Gastrocnemius medialis (tissue), 4 donors: Measurements from ENCODE around the gene DNAJC8. TPM values are rescaled to one million over a fixed set of nuclear protein-coding genes. Genes with fewer than 3 reads are reported as not detected.

ENCODE experiments used
- ATAC-seq, 2 donors: fragments of 150-250 bp; one replicate each; pipeline ENCODE4 v1.9.1; 2016
- DNase-seq, 2 donors: peaks; one replicate each; pipeline ENCODE4 v3.0.0-alpha.2; 2019
- H3K27ac ChIP-seq, 4 donors: fragments of 200-600 bp; sonication (generic); 1 replicate in 1 of 4; 2 replicates in 3 of 4; pipeline ENCODE4 v1.5.1; 2016 to 2018; ENCODE audit warnings: mild to moderate bottlenecking in 2 of 4, moderate library complexity in 1 of 4
- H3K27me3 ChIP-seq, 3 donors: fragments of 200-600 bp; sonication (generic) in 2 of 3; 1 replicate in 1 of 3; 2 replicates in 2 of 3; pipeline versions ENCODE4 v1.5.1 to v1.6.0; 2016 to 2019; ENCODE audit warnings: mild to moderate bottlenecking in 1 of 3, moderate library complexity in 1 of 3
- H3K36me3 ChIP-seq, 2 donors: fragments of 200-600 bp; sonication (generic) in 1 of 2; one replicate each; pipeline ENCODE4 v1.5.1; 2017 to 2018
- H3K4me1 ChIP-seq, 2 donors: fragments of 200-600 bp; sonication (generic) in 1 of 2; one replicate each; pipeline ENCODE4 v1.5.1; 2016 to 2017; ENCODE audit warnings: mild to moderate bottlenecking in 2 of 2
- H3K4me3 ChIP-seq, 4 donors: fragments of 200-600 bp; sonication (generic) in 3 of 4; 1 replicate in 1 of 4; 2 replicates in 3 of 4; pipeline ENCODE4 v1.5.1; 2016 to 2019; ENCODE audit warnings: mild to moderate bottlenecking in 2 of 4
- H3K9me3 ChIP-seq, 3 donors: fragments of 200-600 bp; sonication (generic) in 2 of 3; 1 replicate in 1 of 3; 2 replicates in 2 of 3; pipeline ENCODE4 v1.5.1; 2016 to 2019
- POLR2A ChIP-seq, 2 donors: fragments of 450-650 bp; IDR thresholded peaks; one replicate each; pipeline ENCODE4 v1.6.1; 2017; ENCODE audit warnings: antibody characterized with exemption in 2 of 2, mild to moderate bottlenecking in 2 of 2, moderate library complexity in 2 of 2
- in situ Hi-C, 4 donors: fragments of 200-750 bp; cut with MboI; loops; one replicate each; pipeline versions ENCODE4 v1.15.0 to v1.8.0; 2017; ENCODE audit warnings: low sequenced_read_pairs in 4 of 4
- intact Hi-C: fragments of 100-400 bp; cut with DNase I; formaldehyde crosslinking; loops from one replicate; pipeline ENCODE4 v1.15.1; 2023; ENCODE audit warnings: low total_unique reads
- total RNA-seq, 4 donors: library from RNA; depleted of rRNA; stranded (reverse); fragments of >200 nt; gene quantifications; one replicate each; pipeline versions ENCODE4 v1.1.0 to v1.2.3, GENCODE V29; 2016
- TF ChIP-seq, protein P1 (sequence below), 5 experiments: fragments of 450-650 bp in 3 of 5; fragments of 200-600 bp in 2 of 5; sonication (generic) in 2 of 5; IDR thresholded peaks in 4 of 5; conservative IDR thresholded peaks in 1 of 5; 1 replicate in 4 of 5; 2 replicates in 1 of 5; pipeline ENCODE4 v1.5.1; 2016 to 2019; ENCODE audit warnings: antibody characterized with exemption in 5 of 5, mild to moderate bottlenecking in 3 of 5, moderate library complexity in 3 of 5

DNAJC8 gene
- total RNA-seq, 4 donors from 2014 or later, result 37.6 to 56.1 (median 51.2) TPM

DNA sequence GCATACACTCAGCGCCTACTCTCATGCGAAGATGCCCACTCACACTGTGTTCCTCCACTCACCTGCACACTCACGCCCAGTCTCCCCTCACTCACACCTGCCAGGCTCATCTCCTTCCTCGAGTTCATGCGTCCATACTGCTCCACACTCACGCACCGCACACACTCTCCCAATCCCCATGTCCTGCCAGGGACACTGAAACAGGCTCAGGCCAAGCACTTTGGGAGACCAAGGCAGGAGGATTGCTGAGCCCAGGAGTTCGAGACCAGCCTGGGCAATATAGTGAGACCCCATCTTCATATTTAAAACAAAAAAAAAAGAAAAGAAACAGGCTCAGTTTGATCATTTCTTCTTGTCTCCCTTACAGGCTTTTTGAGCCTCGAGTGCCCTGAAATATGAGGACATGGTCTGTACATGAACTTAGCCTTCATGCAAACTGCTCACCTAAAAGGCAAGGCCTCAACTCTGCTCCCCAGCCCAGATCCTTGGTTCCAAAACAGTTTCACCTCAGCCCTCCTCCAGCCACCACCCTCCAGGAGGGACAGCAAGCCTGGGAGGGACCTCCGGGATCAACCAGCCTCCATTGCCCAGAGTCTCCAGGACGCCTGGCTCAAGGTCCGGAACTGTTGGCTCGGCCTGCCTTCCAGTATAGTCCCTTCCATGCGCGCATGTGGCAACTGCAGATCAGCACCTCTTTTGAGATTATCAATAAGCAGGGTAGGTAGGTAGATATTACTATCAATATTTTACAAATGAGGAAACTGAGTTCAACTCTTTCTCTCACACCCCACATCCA is 53.9 kb downstream of the DNAJC8 start:
- Histone ChIP-seq H3K27me3 (no peaks in the 10 kb centered on the region), H3K36me3 (no peaks in the 10 kb centered on the region), H3K27ac (no peak overlapping the region), H3K4me3 (no peak overlapping the region), H3K4me1 (no peaks in the 10 kb centered on the region), H3K9me3 (no peaks in the 10 kb centered on the region)
- ATAC-seq (no peak), DNase-seq (no peak)
- in situ Hi-C loops (no loop called here), intact Hi-C loops (no loop called here)
- TF ChIP-seq, protein P1, sequence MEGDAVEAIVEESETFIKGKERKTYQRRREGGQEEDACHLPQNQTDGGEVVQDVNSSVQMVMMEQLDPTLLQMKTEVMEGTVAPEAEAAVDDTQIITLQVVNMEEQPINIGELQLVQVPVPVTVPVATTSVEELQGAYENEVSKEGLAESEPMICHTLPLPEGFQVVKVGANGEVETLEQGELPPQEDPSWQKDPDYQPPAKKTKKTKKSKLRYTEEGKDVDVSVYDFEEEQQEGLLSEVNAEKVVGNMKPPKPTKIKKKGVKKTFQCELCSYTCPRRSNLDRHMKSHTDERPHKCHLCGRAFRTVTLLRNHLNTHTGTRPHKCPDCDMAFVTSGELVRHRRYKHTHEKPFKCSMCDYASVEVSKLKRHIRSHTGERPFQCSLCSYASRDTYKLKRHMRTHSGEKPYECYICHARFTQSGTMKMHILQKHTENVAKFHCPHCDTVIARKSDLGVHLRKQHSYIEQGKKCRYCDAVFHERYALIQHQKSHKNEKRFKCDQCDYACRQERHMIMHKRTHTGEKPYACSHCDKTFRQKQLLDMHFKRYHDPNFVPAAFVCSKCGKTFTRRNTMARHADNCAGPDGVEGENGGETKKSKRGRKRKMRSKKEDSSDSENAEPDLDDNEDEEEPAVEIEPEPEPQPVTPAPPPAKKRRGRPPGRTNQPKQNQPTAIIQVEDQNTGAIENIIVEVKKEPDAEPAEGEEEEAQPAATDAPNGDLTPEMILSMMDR (IDR thresholded peaks at IDR 0.05 in 4 of 5, conservative IDR thresholded peaks at IDR 0.05 in 1 of 5), result no peak
- TF ChIP-seq POLR2A (IDR thresholded peaks at IDR 0.05), result no peak

DNA sequence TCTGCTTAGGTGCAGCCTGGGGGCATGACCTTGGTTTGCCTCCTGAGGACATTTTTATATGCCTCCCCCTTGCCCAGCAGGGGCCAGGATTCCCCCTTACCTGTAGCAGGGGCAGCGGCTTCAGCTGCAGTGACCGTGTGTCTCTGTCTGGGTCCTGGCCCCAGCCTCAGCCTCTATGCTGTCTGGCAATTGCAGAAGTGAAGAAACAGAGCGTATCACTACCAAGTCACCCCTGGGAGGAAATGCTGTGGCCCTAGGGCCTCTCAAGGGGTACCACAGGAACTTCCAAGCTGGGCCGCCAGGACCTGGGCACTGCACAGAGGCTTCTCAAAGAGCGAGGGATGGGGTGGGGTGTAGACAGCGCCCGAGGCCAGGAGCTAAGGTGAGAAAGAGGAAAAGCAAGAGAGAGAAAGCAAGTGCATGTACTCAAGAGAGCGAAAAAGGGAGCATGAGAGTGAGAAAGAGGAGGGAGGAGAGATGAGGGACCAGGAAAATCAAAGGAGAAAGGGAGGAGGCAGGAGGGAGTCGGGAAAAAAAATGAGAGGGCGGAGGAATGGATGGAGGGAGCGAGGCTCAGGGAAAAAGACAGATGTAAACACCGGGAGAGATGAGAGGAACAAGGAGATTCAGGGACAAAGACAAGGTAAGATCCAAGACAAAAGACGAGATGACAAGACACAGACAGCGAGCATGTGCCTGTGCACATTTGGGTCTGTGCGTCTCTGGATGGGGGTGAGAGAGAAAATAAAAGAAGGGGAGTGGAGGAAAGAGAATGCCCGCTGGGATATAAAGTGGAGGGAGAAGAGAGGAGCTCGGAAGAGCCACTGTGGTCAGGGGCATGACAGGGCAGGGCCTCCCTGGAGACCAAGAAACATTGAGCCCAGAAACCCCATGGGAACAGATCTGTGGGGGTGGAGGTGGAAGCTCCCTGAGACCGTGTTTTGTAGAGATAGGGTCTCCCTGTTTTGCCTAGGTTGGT is 56.0 kb downstream of the DNAJC8 start, which contains the start of gene PTAFR:
PTAFR (minus strand) TSS at position 199 of the 979 bp plus-strand sequence. CDS start 25,669 bp downstream, outside the sequence.
- in situ Hi-C loops, result no loop called here
- ATAC-seq (no peak), DNase-seq (peak in 1 of 2 donors; percentile 17)
- intact Hi-C loops, result no loop called here
- no peaks in the 10 kb centered on the region for H3K36me3 ChIP-seq
- H3K9me3 ChIP-seq, result no peaks in the 10 kb centered on the region
- H3K27ac ChIP-seq, result no peak within 1 kb of the TSS
- H3K4me1 ChIP-seq, result peaks cover 0 to 8% of the 10 kb centered on the region in 2 donors
- peak within 1 kb of the TSS in 1 of 4 donors; percentile 11 for H3K4me3 ChIP-seq
- TF ChIP-seq POLR2A (IDR thresholded peaks at IDR 0.05), result no peak
- TF ChIP-seq, protein P1 (IDR thresholded peaks at IDR 0.05 in 4 of 5, conservative IDR thresholded peaks at IDR 0.05 in 1 of 5), result no peak
- H3K27me3 ChIP-seq, result no peaks in the 10 kb centered on the region

DNA sequence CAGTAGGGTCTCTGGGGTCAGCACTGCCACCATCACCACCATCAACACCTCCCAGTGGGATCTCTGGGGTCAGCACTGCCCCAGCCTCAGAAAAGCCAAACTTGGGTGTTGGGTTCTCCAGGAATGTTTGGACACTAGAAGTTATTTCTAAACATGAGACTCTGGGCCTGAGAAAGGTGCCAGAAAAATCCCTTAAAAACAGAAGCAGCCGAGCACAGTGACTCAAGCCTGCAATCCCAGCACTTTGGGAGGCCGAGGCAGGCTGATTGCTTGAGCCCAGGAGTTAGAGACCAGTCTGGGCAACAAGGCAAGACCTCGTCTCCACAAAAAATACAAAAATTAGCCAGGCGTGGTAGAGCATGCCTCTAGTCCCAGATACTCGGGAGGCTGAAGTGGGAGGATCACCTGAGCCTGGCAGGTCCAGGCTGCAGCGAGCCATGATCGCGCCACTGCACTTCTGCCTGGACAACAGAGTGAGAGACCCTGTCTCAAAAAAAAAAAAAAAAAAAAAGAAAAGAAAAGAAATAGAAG is 56.8 kb downstream of the DNAJC8 start:
- DNase-seq (no peak), ATAC-seq (no peak)
- no peak for TF ChIP-seq POLR2A (IDR thresholded peaks at IDR 0.05)
- TF ChIP-seq, protein P1 (IDR thresholded peaks at IDR 0.05 in 4 of 5, conservative IDR thresholded peaks at IDR 0.05 in 1 of 5), result no peak
- Histone ChIP-seq H3K27ac (no peak overlapping the region), H3K27me3 (no peaks in the 10 kb centered on the region), H3K4me3 (peak overlapping the region in 1 of 4 donors; percentile 11), H3K36me3 (no peaks in the 10 kb centered on the region), H3K9me3 (no peaks in the 10 kb centered on the region), H3K4me1 (peaks cover 0 to 12% of the 10 kb centered on the region in 2 donors)
- intact Hi-C loops (no loop called here), in situ Hi-C loops (no loop called here)

DNA sequence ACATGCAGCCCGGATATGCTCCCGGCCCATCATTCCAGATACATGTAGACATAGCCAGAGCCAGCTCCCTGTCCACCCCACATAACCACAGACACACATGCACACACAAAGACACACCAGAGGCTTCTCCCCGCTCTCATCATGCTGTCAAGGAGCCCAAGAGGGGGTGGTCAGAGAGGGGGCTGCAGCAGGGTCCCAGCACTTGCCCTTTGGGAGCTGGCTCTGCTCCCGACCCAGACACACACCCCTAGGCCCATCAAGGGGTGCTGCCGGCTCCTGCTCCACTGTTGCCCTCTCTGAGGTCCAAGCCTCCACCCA is 58.9 kb downstream of the DNAJC8 start:
- H3K9me3 ChIP-seq, result no peaks in the 10 kb centered on the region
- ATAC-seq (no peak), DNase-seq (no peak)
- no peak overlapping the region for H3K27ac ChIP-seq
- TF ChIP-seq POLR2A (IDR thresholded peaks at IDR 0.05), result no peak
- TF ChIP-seq, protein P1 (IDR thresholded peaks at IDR 0.05 in 4 of 5, conservative IDR thresholded peaks at IDR 0.05 in 1 of 5), result no peak
- no peaks in the 10 kb centered on the region for H3K36me3 ChIP-seq
- intact Hi-C loops, result no loop called here
- H3K27me3 ChIP-seq, result no peaks in the 10 kb centered on the region
- H3K4me1 ChIP-seq, result peaks cover 0 to 12% of the 10 kb centered on the region in 2 donors
- peak overlapping the region in 1 of 4 donors; percentile 4 for H3K4me3 ChIP-seq
- in situ Hi-C loops, result no loop called here
